COLO829 (cell line): ENCODE results near the gene DPF3.

Experiments
- DNase-seq: peaks from one replicate; pipeline ENCODE4 v3.0.0; 2012; ENCODE audit warnings: low spot score

The DPF3 gene

GRCh38 chr14:72645706-72646105, 248.2 kb downstream of the DPF3 start:
- no peak for DNase-seq

- no peak for DNase-seq
These were observed 249.0 kb downstream of the DPF3 start for GRCh38 chr14:72644758-72645489.

GRCh38 chr14:72644038-72644437, 249.9 kb downstream of the DPF3 start:
- no peak for DNase-seq

- DNase-seq, result peak; percentile 63
These were observed 250.5 kb downstream of the DPF3 start for GRCh38 chr14:72643317-72643801.

GRCh38 chr14:72640911-72641485, 252.9 kb downstream of the DPF3 start:
- no peak for DNase-seq

GRCh38 chr14:72638021-72638420, 255.9 kb downstream of the DPF3 start:
- no peak for DNase-seq

- DNase-seq, result no peak
These were observed 257.0 kb downstream of the DPF3 start for GRCh38 chr14:72636871-72637270.

- no peak for DNase-seq
These were observed 257.8 kb downstream of the DPF3 start for GRCh38 chr14:72636094-72636493.

- DNase-seq, result no peak
These were observed 258.9 kb downstream of the DPF3 start for GRCh38 chr14:72634691-72635616.

- DNase-seq, result no peak
These were observed 260.4 kb downstream of the DPF3 start for GRCh38 chr14:72633551-72633950.

- DNase-seq, result no peak
These were observed 261.2 kb downstream of the DPF3 start for GRCh38 chr14:72632727-72633126.

GRCh38 chr14:72631401-72631800, 262.5 kb downstream of the DPF3 start:
- DNase-seq, result no peak

- no peak for DNase-seq
These were observed 263.5 kb downstream of the DPF3 start for GRCh38 chr14:72630374-72630773.

GRCh38 chr14:72629534-72629933, 264.4 kb downstream of the DPF3 start:
- DNase-seq, result no peak

- no peak for DNase-seq
These were observed 268.2 kb downstream of the DPF3 start for GRCh38 chr14:72625689-72626088.

GRCh38 chr14:72621387-72622065, 272.4 kb downstream of the DPF3 start:
- no peak for DNase-seq

GRCh38 chr14:72619881-72620280, 274.0 kb downstream of the DPF3 start:
- DNase-seq, result no peak

- DNase-seq, result no peak
These were observed 274.8 kb downstream of the DPF3 start for GRCh38 chr14:72619111-72619571.

GRCh38 chr14:72618424-72618823, 275.5 kb downstream of the DPF3 start:
- DNase-seq, result no peak

- DNase-seq, result no peak
These were observed 276.4 kb downstream of the DPF3 start for GRCh38 chr14:72617391-72618031.

- no peak for DNase-seq
These were observed 277.1 kb downstream of the DPF3 start for GRCh38 chr14:72616811-72617210.
